AG04449 (cell line): Measurements from ENCODE around the gene IQGAP2.
A peak's percentile ranks its signal among the peaks of the same experiment; 100 is the strongest.

ENCODE experiments used
- CTCF ChIA-PET: fragments of 350-600 bp; formaldehyde crosslinking; extraction: SDS; loops from one replicate; lab custom pipeline; 2021; ENCODE audit warnings: antibody characterized with exemption; lab: Yijun Ruan, JAX
- POLR2A ChIA-PET: fragments of 400-600, 350-600 bp; formaldehyde crosslinking; extraction: SDS; loops from one replicate; lab custom pipeline; 2020; ENCODE audit warnings: antibody characterized with exemption, inconsistent platforms; lab: Yijun Ruan, JAX
- DNase-seq: peaks from one replicate; pipeline ENCODE4 v3.0.0-alpha.2; 2010; ENCODE audit warnings: low read depth, low spot score
- H3K4me3 ChIP-seq: 2 replicates; pipeline ENCODE4 v1.5.1; 2011; ENCODE audit warnings: low read depth, mild to moderate bottlenecking, control low read depth, low read length
- TF ChIP-seq, protein P1 (sequence below): IDR thresholded peaks from one replicate; pipeline ENCODE4 v1.5.1; 2011; ENCODE audit warnings: mild to moderate bottlenecking, moderate library complexity, low read length, control low read depth, inconsistent platforms; ENCODE audit not compliant: insufficient read depth; ENCODE audit errors: missing control alignments

IQGAP2 gene

DNA sequence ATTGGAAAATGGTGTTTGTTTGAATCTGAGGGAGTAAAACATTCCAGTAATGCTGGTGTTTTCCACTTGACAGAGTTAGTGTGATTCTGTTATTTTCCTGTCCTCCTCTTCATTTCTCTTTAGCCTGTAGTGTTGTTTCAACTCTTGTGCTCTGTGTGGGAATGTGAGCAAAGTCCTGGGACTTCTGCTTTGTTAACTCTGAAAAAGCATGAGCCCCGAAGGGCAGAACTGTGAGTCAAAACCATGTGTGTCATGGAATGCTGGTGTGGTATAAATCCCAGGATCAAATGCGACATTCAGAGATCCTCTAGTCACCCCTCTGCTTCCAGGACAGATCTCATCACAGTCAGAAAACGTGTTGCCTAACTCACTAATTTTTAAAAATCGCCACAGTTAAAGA, 321.8 kb downstream of the IQGAP2 start:
- H3K4me3 ChIP-seq: no peak overlapping the region
- ChIA-PET CTCF (interaction anchor here (1.4 kb wide), 1 partner anchor 50 kb away, joined by 3 read pairs; no protein-coding TSS in a partner anchor), POLR2A (no interaction called here)
- peak; percentile 51 for DNase-seq
- TF ChIP-seq, protein P1, sequence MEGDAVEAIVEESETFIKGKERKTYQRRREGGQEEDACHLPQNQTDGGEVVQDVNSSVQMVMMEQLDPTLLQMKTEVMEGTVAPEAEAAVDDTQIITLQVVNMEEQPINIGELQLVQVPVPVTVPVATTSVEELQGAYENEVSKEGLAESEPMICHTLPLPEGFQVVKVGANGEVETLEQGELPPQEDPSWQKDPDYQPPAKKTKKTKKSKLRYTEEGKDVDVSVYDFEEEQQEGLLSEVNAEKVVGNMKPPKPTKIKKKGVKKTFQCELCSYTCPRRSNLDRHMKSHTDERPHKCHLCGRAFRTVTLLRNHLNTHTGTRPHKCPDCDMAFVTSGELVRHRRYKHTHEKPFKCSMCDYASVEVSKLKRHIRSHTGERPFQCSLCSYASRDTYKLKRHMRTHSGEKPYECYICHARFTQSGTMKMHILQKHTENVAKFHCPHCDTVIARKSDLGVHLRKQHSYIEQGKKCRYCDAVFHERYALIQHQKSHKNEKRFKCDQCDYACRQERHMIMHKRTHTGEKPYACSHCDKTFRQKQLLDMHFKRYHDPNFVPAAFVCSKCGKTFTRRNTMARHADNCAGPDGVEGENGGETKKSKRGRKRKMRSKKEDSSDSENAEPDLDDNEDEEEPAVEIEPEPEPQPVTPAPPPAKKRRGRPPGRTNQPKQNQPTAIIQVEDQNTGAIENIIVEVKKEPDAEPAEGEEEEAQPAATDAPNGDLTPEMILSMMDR: no peak

DNA sequence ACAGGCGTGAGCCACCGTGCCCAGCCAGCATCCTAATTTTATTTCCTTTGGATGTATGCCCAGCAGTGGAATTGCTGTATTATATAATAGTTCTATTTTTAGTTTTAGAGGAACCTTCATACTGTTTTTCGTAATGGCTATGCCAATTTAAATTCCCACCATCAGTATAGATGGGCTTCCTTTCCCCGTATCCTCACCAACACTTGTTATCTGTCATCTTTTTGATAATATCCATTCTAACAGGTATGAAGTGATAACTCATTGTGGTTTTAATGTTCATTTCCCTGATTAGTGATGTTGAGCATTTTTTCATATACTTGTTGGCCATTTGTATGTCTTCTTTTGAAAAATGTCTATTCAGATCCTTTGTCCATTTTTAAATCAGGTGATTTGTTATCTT, 325.9 kb downstream of the IQGAP2 start:
- CTCF ChIA-PET: interaction anchor here (1.0 kb wide), 1 partner anchor 10 kb away, joined by 3 read pairs; no protein-coding TSS in a partner anchor
- TF ChIP-seq, protein P1: no peak
- DNase-seq: no peak

DNA sequence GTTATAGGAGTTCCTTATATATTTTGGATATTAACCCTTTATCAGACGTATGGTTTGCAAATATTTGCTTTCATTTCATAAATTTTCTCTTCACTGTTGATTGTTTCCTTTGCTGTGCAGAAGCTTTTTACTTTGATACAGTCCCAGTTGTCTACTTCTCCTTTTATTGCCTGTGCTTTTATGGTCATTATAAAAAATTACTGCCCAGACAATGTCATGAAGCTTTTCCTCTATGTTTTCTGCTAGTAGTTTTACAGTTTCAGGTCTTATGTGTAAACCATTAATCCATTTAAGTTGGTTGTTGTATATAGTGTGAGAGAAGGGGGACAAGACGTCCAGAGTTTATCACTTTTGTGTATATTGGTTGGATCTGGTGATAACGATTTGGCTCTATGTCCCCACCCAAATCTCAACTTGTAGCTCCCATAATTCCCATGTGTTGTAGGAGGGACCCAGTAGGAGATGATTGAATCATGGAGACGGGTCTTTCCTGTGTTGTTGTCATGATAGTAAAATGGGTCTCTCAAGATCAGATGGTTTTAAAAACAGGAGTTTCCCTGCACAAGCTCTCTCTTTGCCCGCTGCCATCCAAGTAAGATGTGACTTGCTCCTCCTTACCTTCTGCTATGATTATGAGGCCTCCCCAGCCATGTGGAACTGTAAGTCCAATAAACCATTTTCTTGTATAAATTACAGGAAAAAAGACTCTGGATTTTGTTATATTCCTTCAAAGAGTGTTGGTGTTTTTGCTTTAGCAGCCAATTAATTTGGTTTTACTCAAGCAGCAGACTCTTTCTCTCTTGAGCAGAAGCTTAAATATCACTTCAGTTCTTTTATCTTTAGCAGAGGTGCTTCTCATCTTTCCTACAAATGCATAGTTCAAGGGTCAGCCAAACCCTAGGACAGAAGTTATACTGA, 326.5 kb downstream of the IQGAP2 start:
- H3K4me3 ChIP-seq: no peak overlapping the region
- ChIA-PET CTCF (interaction anchor here (1.0 kb wide), 1 partner anchor 9 kb away, joined by 3 read pairs; no protein-coding TSS in a partner anchor), POLR2A (no interaction called here)
- DNase-seq: no peak
- TF ChIP-seq, protein P1: no peak

More for the DNA sequence above, 325.9 kb downstream of the IQGAP2 start:
- POLR2A ChIA-PET: no interaction called here
- H3K4me3 ChIP-seq: no peak overlapping the region

DNA sequence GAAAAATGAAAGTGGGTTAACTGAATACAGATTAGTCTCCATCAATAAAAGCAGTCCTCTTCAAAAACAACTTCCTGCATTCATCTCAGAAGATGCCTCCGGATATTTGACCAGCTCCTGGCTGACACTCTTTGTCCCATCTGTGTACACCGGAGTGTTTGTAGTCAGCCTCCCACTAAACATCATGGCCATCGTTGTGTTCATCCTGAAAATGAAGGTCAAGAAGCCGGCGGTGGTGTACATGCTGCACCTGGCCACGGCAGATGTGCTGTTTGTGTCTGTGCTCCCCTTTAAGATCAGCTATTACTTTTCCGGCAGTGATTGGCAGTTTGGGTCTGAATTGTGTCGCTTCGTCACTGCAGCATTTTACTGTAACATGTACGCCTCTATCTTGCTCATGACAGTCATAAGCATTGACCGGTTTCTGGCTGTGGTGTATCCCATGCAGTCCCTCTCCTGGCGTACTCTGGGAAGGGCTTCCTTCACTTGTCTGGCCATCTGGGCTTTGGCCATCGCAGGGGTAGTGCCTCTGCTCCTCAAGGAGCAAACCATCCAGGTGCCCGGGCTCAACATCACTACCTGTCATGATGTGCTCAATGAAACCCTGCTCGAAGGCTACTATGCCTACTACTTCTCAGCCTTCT, 329.4 kb downstream of the IQGAP2 start:
- H3K4me3 ChIP-seq: no peak overlapping the region
- DNase-seq: no peak
- CTCF ChIA-PET: interaction anchor here (1.0 kb wide), 1 partner anchor 92 kb away, joined by 3 read pairs; no protein-coding TSS in a partner anchor
- POLR2A ChIA-PET: no interaction called here
- TF ChIP-seq, protein P1: no peak

DNA sequence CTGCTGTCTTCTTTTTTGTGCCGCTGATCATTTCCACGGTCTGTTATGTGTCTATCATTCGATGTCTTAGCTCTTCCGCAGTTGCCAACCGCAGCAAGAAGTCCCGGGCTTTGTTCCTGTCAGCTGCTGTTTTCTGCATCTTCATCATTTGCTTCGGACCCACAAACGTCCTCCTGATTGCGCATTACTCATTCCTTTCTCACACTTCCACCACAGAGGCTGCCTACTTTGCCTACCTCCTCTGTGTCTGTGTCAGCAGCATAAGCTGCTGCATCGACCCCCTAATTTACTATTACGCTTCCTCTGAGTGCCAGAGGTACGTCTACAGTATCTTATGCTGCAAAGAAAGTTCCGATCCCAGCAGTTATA, 329.9 kb downstream of the IQGAP2 start:
- DNase-seq: no peak
- ChIA-PET POLR2A (no interaction called here), CTCF (interaction anchor here (1.0 kb wide), 1 partner anchor 92 kb away, joined by 3 read pairs; no protein-coding TSS in a partner anchor)
- TF ChIP-seq, protein P1: no peak
- H3K4me3 ChIP-seq: no peak overlapping the region
